ENCODE results near the gene RELT. TPM values are rescaled to one million over a fixed set of nuclear protein-coding genes. Genes with fewer than 3 reads are reported as not detected.

The RELT gene
- total RNA-seq, 1 experiment from 2014 or later: 10.2 TPM

GRCh38 chr11:73392108-73393010 lies 16.2 kb downstream of the RELT start:
- H2BK120ac ChIP-seq (ENCODE audit: low read depth, low read length, poor library complexity, severe bottlenecking): no peak overlapping the region
- no peak overlapping the region for H2BK20ac ChIP-seq (ENCODE audit: low read depth, low read length, poor library complexity, severe bottlenecking)
- no peak overlapping the region for H3K27ac ChIP-seq (ENCODE audit: insufficient read length, low read depth, low read length)
- H3K18ac ChIP-seq (ENCODE audit: insufficient read length, low read depth, low read length): no peak overlapping the region
- no peak overlapping the region for H4K8ac ChIP-seq (replicated peaks; ENCODE audit: insufficient read length, low read depth, low read length)
- no peak overlapping the region for H3K14ac ChIP-seq (ENCODE audit: insufficient read depth, low read length)
- H3K23ac ChIP-seq (ENCODE audit: insufficient read length, low read depth, low read length): no peak overlapping the region
- Mint-ChIP-seq H3K9me3 (no peaks in the 10 kb centered on the region), H3K36me3 (ENCODE audit: insufficient read depth in 1 of 3, low read depth in 3 of 3) (peaks cover 0 to 3% (median 2%) of the 10 kb centered on the region in 3 experiments; a peak in 3 of 7 replicates), H3K27ac (peak overlapping the region in 1 of 3 experiments; percentile 44; a peak in 1 of 7 replicates), H3K27me3 (ENCODE audit: low read depth) (no peaks in the 10 kb centered on the region; the same call in 1 of the 2 replicates), H3K4me3 (no peak overlapping the region), H3K4me1 (peaks cover 16 to 17% of the 10 kb centered on the region in 2 experiments)
- H3K79me1 ChIP-seq (ENCODE audit: insufficient read depth, low read depth, low read length, poor library complexity, severe bottlenecking): no peaks in the 10 kb centered on the region
- no CpG with 5 or more reads among the region's 31 CpGs for WGBS (ENCODE audit: extremely low coverage, insufficient read length, low lambda C conversion rate)
- H3K9ac ChIP-seq (ENCODE audit: extremely low read depth, insufficient read length, low read length): no peak overlapping the region
- H2BK5ac ChIP-seq (ENCODE audit: insufficient read length, low read length): no peak overlapping the region
- no peak overlapping the region for H4K5ac ChIP-seq (ENCODE audit: insufficient read length, low read depth, low read length)
- H2BK12ac ChIP-seq (ENCODE audit: insufficient read length, low read depth, low read length): no peak overlapping the region
- H4K20me1 ChIP-seq (ENCODE audit: control insufficient read depth, insufficient read depth, insufficient read length): no peaks in the 10 kb centered on the region
- no peak overlapping the region for H3T11ph ChIP-seq (ENCODE audit: low read length)
- TF ChIP-seq CTCF (conservative IDR thresholded peaks at IDR 0.05): no peak
- no peaks in the 10 kb centered on the region for H3K9me3 ChIP-seq (ENCODE audit: control insufficient read depth, low read depth, low read length)
- DNase-seq: no peak
- no peak overlapping the region for H3K4me2 ChIP-seq (ENCODE audit: insufficient read depth, insufficient read length, low read length)
- H3K23me2 ChIP-seq (ENCODE audit: insufficient read length, low read depth, low read length, poor library complexity, severe bottlenecking): no peaks in the 10 kb centered on the region
- no peaks in the 10 kb centered on the region for H3K79me2 ChIP-seq (ENCODE audit: insufficient read depth, low read length)
- H4K91ac ChIP-seq (ENCODE audit: insufficient read length, low read depth, low read length): no peak overlapping the region
- no peaks in the 10 kb centered on the region for H3K4me1 ChIP-seq (ENCODE audit: insufficient read depth, low read length)
- H2AFZ ChIP-seq (ENCODE audit: low read length): no peak overlapping the region
- no peak overlapping the region for H2AK5ac ChIP-seq (ENCODE audit: insufficient read length, low read length)
- H3K56ac ChIP-seq (ENCODE audit: insufficient read length, low read depth, low read length): no peak overlapping the region
- no peaks in the 10 kb centered on the region for H3K27me3 ChIP-seq (ENCODE audit: insufficient read depth, low read length)
- H2BK15ac ChIP-seq (ENCODE audit: low read depth, low read length): no peak overlapping the region
- no peak overlapping the region for H3K4ac ChIP-seq (ENCODE audit: low read depth, low read length)

All from H9 (cell line).